ENCODE measurements around the gene GPRC5A. TPM values are rescaled to one million over a fixed set of nuclear protein-coding genes. Genes with fewer than 3 reads are reported as not detected.
A peak's percentile ranks its signal among the peaks of the same experiment; 100 is the strongest.
"Not testable (repeated sequence)": the region's sequence is repeated elsewhere in the genome, so short reads cannot be mapped to it uniquely, and the experiment has no call there.

Gene GPRC5A
- total RNA-seq, result 26.8 TPM

DNA sequence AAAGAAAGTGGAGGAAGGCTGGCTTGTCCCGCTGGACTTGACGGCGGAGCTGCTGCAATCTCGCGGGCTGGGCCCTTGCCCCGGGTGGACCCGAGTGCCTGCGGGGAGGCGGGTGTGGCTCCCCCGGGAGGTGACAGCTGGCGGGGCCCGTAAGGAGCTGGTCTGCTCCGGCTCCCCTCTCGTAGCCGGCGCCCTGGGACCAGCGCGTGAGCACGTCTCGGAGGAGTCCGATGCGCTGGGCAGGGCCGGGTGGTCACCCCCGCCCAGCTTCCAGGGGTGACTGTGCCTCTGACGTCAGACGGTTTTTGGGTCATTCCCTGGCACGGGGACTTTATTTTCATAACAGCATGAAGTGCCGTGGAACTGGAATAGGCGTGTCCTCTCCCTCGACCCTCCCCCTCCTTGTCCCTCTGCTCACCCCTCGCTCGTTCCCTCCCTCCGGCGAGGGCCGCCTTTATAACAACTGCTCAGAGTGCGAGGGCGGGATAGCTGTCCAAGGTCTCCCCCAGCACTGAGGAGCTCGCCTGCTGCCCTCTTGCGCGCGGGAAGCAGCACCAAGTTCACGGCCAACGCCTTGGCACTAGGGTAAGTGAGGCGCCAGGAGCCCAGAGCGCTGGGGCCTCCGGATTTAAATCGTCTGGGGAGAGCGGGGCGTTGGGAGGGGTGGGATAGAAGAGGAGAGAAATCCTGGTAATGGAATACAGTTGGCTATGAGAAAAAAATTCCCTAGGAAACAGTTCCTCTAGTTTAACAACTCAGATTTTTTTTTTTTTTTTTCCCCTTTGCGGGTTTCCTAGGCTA is at the start of gene GPRC5A:
Gene GPRC5A (plus strand): TSS at position 483 of the 801 bp plus-strand sequence. CDS start 16,688 bp downstream, outside the sequence.
- Histone ChIP-seq H3K4me1 (peaks cover 28% of the 10 kb centered on the region), H3K9me3 (no peaks in the 10 kb centered on the region), H3K27me3 (no peaks in the 10 kb centered on the region), H3K36me3 (no peaks in the 10 kb centered on the region), H3K4me3 (peak within 1 kb of the TSS; percentile 52 to 54), H3K27ac (peak within 1 kb of the TSS; percentile 87)
- TF ChIP-seq POLR2AphosphoS5 (IDR thresholded peaks at IDR 0.05; ENCODE audit: insufficient read depth in 1 of 2, low read depth in 1 of 2) (peak; percentile 67 to 98), CTCF (IDR thresholded peaks at IDR 0.05) (no peak), POLR2A (IDR thresholded peaks at IDR 0.05) (peak in 1 of 2 donors; percentile 80)
- intact Hi-C loops (cut with DNase I), result no loop called here
- DNase-seq (ENCODE audit: extremely low spot score in 2 of 2), result peak in 1 of 2 donors; percentile 98

- Histone ChIP-seq H3K9me3 (no peaks in the 10 kb centered on the region), H3K27ac (no peak overlapping the region), H3K4me3 (no peak overlapping the region), H3K4me1 (no peaks in the 10 kb centered on the region), H3K36me3 (no peaks in the 10 kb centered on the region), H3K27me3 (no peaks in the 10 kb centered on the region)
- TF ChIP-seq CTCF (IDR thresholded peaks at IDR 0.05) (no peak), POLR2AphosphoS5 (IDR thresholded peaks at IDR 0.05; ENCODE audit: insufficient read depth in 1 of 2, low read depth in 1 of 2) (no peak), POLR2A (IDR thresholded peaks at IDR 0.05) (no peak)
- intact Hi-C loops (cut with DNase I), result no loop called here
- DNase-seq (ENCODE audit: extremely low spot score in 2 of 2), result no peak
These were observed 45.5 kb upstream of the GPRC5A start for GRCh38 chr12:12845794-12846243.

- H3K27me3 ChIP-seq; H3K4me3 ChIP-seq; H3K9me3 ChIP-seq; DNase-seq (ENCODE audit: extremely low spot score in 2 of 2); H3K36me3 ChIP-seq; H3K4me1 ChIP-seq; H3K27ac ChIP-seq; intact Hi-C loops (cut with DNase I): not testable (repeated sequence)
These were observed 44.6 kb upstream of the GPRC5A start for GRCh38 chr12:12846780-12847179.

GRCh38 chr12:12853435-12853834 is 37.9 kb upstream of the GPRC5A start:
- H3K27ac ChIP-seq, result no peak overlapping the region
- H3K9me3 ChIP-seq, result no peaks in the 10 kb centered on the region
- intact Hi-C loops (cut with DNase I), result no loop called here
- H3K4me1 ChIP-seq, result no peaks in the 10 kb centered on the region
- H3K4me3 ChIP-seq, result no peak overlapping the region
- no peaks in the 10 kb centered on the region for H3K27me3 ChIP-seq
- TF ChIP-seq POLR2A (IDR thresholded peaks at IDR 0.05) (no peak), POLR2AphosphoS5 (IDR thresholded peaks at IDR 0.05; ENCODE audit: insufficient read depth in 1 of 2, low read depth in 1 of 2) (no peak), CTCF (IDR thresholded peaks at IDR 0.05) (no peak)
- no peak for DNase-seq (ENCODE audit: extremely low spot score in 2 of 2)
- no peaks in the 10 kb centered on the region for H3K36me3 ChIP-seq

- H3K9me3 ChIP-seq, result no peaks in the 10 kb centered on the region
- TF ChIP-seq POLR2A (IDR thresholded peaks at IDR 0.05) (no peak), CTCF (IDR thresholded peaks at IDR 0.05) (no peak), POLR2AphosphoS5 (IDR thresholded peaks at IDR 0.05; ENCODE audit: insufficient read depth in 1 of 2, low read depth in 1 of 2) (no peak)
- H3K27ac ChIP-seq, result no peak overlapping the region
- H3K4me1 ChIP-seq, result no peaks in the 10 kb centered on the region
- no peaks in the 10 kb centered on the region for H3K27me3 ChIP-seq
- H3K4me3 ChIP-seq, result no peak overlapping the region
- intact Hi-C loops (cut with DNase I), result no loop called here
- DNase-seq (ENCODE audit: extremely low spot score in 2 of 2), result no peak
- no peaks in the 10 kb centered on the region for H3K36me3 ChIP-seq
These were observed 31.7 kb upstream of the GPRC5A start for GRCh38 chr12:12859690-12860089.
